Measurements from ENCODE around the gene SLC20A1. TPM values are rescaled to one million over a fixed set of nuclear protein-coding genes. Genes with fewer than 3 reads are reported as not detected.

Gene SLC20A1
- polyA plus RNA-seq, 1 experiment, result 25.3 TPM

DNA sequence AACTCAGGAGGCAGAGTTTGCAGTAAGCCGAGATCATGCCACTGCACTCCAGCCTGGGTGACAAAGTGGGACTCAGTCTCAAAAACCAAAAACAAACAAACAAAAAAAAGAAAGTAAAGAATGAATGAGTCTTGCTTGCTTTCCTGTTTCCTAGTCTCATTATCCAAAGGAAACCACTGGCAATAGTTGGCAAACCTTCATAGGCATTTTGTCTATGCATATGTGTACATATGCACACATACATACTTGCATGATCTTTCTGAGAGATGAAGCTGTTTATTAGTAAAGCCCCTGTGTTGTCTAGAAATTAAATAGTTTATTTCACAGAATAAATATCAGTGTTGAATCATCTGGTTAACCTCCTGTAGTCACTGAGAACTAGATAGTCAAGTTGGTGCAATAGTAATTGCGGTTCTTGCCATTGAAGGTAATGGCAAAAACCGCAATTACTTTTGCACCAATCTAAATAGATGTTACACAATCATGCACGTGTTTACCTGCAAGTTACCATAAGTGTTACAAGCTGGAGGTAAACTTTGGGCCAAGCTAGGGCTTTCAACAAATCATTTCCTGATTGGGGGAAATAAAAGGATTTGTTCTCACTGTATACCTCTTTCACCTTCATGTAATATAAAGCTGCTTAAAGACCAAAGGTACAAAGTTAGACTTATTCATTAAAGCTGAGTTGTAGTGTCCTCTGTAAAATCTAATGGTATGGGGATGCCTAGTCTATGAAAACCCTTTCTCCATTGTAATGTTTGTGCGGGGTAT lies 24.7 kb downstream of the SLC20A1 start:
- CTCF ChIA-PET, result interaction anchor here (0.9 kb wide), 1 partner anchor 20 kb away, joined by 3 read pairs; no protein-coding TSS in a partner anchor
- TF ChIP-seq, protein P1, sequence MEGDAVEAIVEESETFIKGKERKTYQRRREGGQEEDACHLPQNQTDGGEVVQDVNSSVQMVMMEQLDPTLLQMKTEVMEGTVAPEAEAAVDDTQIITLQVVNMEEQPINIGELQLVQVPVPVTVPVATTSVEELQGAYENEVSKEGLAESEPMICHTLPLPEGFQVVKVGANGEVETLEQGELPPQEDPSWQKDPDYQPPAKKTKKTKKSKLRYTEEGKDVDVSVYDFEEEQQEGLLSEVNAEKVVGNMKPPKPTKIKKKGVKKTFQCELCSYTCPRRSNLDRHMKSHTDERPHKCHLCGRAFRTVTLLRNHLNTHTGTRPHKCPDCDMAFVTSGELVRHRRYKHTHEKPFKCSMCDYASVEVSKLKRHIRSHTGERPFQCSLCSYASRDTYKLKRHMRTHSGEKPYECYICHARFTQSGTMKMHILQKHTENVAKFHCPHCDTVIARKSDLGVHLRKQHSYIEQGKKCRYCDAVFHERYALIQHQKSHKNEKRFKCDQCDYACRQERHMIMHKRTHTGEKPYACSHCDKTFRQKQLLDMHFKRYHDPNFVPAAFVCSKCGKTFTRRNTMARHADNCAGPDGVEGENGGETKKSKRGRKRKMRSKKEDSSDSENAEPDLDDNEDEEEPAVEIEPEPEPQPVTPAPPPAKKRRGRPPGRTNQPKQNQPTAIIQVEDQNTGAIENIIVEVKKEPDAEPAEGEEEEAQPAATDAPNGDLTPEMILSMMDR (IDR thresholded peaks at IDR 0.05; ENCODE audit: insufficient read depth, low read depth, low read length), result no peak
- Histone ChIP-seq H3K36me3 (ENCODE audit: control insufficient read depth, insufficient read depth, low read length) (no peaks in the 10 kb centered on the region), H3K27me3 (ENCODE audit: control insufficient read depth, insufficient read depth, low read length) (no peaks in the 10 kb centered on the region), H3K4me3 (ENCODE audit: low read depth, low read length) (no peak overlapping the region)
- POLR2A ChIA-PET, result no interaction called here
- no peak for DNase-seq (ENCODE audit: low read depth)

DNA sequence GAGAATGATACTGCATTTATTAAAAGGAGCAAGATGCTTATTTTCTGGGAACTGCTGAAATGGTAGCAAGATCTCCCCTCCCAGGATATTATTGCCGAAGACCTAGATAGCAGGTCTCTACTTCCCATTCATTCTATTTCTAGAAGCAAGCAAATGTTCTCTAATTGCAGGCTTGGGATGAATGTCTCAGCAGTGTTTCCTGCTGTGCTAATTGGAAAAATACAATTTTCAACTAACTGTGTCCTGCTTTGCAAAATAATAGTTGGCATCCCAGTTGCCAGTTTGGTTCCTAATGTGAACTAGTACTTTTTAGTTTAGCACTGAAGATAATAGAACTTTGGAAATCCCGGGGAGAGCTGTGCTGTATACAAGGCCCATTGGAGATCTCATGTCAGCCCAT lies 26.1 kb downstream of the SLC20A1 start:
- ChIA-PET CTCF (no interaction called here), POLR2A (no interaction called here)
- no peak overlapping the region for H3K4me3 ChIP-seq (ENCODE audit: low read depth, low read length)
- no peaks in the 10 kb centered on the region for H3K36me3 ChIP-seq (ENCODE audit: control insufficient read depth, insufficient read depth, low read length)
- no peaks in the 10 kb centered on the region for H3K27me3 ChIP-seq (ENCODE audit: control insufficient read depth, insufficient read depth, low read length)
- no peak for DNase-seq (ENCODE audit: low read depth)
- TF ChIP-seq, protein P1 (IDR thresholded peaks at IDR 0.05; ENCODE audit: insufficient read depth, low read depth, low read length), result no peak

DNA sequence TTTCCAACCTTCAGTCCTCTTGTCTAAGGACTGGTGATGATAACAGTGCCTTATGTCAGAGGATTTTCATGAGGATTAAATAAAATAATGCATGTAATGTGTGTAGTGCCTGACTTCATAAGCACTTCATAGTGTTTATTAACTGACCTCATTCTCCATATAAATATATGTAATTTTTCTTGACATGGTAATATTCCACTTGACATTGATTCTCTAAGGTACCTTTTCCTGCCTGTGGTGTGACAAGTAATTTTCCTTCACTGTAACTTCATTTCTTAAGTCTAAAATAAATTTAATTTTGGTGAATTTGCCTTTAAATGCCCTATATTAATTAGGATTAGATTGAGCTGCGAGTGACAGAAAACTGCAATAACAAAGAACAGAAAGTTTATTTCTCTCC lies 27.3 kb downstream of the SLC20A1 start:
- no peaks in the 10 kb centered on the region for H3K36me3 ChIP-seq (ENCODE audit: control insufficient read depth, insufficient read depth, low read length)
- ChIA-PET CTCF (no interaction called here), POLR2A (no interaction called here)
- no peak overlapping the region for H3K4me3 ChIP-seq (ENCODE audit: low read depth, low read length)
- TF ChIP-seq, protein P1 (IDR thresholded peaks at IDR 0.05; ENCODE audit: insufficient read depth, low read depth, low read length), result no peak
- no peak for DNase-seq (ENCODE audit: low read depth)
- H3K27me3 ChIP-seq (ENCODE audit: control insufficient read depth, insufficient read depth, low read length), result no peaks in the 10 kb centered on the region

DNA sequence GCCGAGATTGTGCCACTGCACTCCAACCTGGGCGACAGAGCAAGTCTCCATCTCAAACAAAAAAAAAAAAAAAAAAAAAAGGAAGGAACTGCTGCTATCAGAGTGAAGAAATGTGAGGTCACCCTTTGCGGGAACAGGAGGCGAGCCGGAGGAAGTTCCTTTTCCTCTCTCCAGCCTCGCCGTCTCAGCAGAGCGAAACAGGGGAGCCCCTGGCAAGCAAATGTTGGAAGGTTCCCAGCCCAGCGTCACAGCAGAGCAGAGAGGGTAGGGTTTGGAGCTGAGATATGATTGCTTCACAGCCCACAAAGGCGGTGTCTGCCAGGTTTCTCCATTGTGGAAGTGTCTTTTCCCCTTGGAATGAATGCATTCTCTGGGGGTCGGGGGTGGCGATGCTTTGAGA lies 28.5 kb downstream of the SLC20A1 start:
- TF ChIP-seq, protein P1 (IDR thresholded peaks at IDR 0.05; ENCODE audit: insufficient read depth, low read depth, low read length), result no peak
- Histone ChIP-seq H3K27me3 (ENCODE audit: control insufficient read depth, insufficient read depth, low read length) (no peaks in the 10 kb centered on the region), H3K4me3 (ENCODE audit: low read depth, low read length) (no peak overlapping the region), H3K36me3 (ENCODE audit: control insufficient read depth, insufficient read depth, low read length) (no peaks in the 10 kb centered on the region)
- POLR2A ChIA-PET, result no interaction called here
- no peak for DNase-seq (ENCODE audit: low read depth)
- CTCF ChIA-PET, result no interaction called here

DNA sequence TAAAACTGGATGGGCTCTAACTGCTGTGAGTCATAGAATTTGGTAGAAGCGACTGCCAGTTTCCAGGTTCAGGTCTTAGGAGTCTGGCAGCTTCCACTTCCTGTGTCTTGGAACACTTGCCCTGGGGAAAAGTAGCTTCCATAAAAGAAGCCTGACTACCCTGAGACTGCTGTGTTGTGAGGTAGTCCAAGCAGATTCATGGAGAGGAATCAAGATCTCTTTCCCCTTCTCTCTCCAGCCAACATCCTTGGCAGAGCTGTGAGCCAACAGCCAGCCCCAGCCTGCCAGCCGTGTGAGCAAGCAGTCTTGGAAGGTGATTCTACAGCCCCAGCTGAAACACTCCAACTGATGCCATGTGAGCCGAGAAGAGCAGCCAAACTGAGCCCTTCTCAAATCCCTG lies 33.7 kb downstream of the SLC20A1 start:
- no peak for DNase-seq (ENCODE audit: low read depth)
- CTCF ChIA-PET, result interaction anchor here (1.2 to 1.5 kb wide), 3 partner anchors 12 to 47 kb away, joined by 3 to 8 read pairs (median 3); no protein-coding TSS in a partner anchor
- Histone ChIP-seq H3K36me3 (ENCODE audit: control insufficient read depth, insufficient read depth, low read length) (no peaks in the 10 kb centered on the region), H3K4me3 (ENCODE audit: low read depth, low read length) (no peak overlapping the region), H3K27me3 (ENCODE audit: control insufficient read depth, insufficient read depth, low read length) (no peaks in the 10 kb centered on the region)
- POLR2A ChIA-PET, result no interaction called here
- TF ChIP-seq, protein P1 (IDR thresholded peaks at IDR 0.05; ENCODE audit: insufficient read depth, low read depth, low read length), result no peak

All from BJ (cell line).